Measurements from ENCODE around the gene PDZD4. TPM values are rescaled to one million over a fixed set of nuclear protein-coding genes. Genes with fewer than 3 reads are reported as not detected.

Gene PDZD4
- total and polyA plus RNA-seq, 3 experiments from 2014 or later: 1.3 to 2.3 (median 2.1) TPM

DNA sequence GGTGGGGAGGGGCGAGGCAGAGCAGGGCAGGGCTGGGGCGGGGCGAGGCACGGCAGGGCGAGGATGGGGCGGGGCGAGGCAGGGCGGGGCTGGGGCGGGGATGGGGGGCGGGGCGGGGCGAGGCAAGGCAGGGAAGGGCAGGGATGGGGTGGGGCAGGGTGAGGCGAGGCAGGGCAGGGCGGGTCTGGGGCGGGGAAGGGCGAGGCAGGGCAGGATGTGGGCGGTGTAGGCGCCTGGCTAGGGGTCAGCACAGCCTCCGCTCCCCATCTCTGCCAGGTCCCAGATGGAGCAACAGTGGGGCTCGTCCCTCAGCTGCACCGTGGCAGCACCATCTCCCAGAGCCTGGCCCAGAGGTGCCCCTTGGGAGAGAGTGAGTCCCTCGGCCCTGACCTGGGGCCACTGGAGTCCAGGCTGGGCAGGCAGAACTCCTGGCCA, 53.7 kb downstream of the PDZD4 start:
- H3K4me3 ChIP-seq (ENCODE audit: low read length): no peak overlapping the region
- no peak overlapping the region for H3K27ac ChIP-seq (ENCODE audit: low read depth, low read length)
- Mint-ChIP-seq H3K9me3 (no peaks in the 10 kb centered on the region), H3K27me3 (peaks cover 0 to 5% of the 10 kb centered on the region in 2 donors), H3K27ac (no peak overlapping the region), H3K4me1 (peaks cover 0 to 2% (median 0%) of the 10 kb centered on the region in 3 donors), H3K36me3 (no peaks in the 10 kb centered on the region), H3K4me3 (no peak overlapping the region)
- CTCF ChIA-PET: no interaction called here
- H3K4me1 ChIP-seq (ENCODE audit: insufficient read depth, low read length): no peaks in the 10 kb centered on the region
- H3K9me3 ChIP-seq (ENCODE audit: low read length): no peaks in the 10 kb centered on the region
- DNase-seq: no peak
- POLR2A ChIA-PET: no interaction called here
- H3K27me3 ChIP-seq (ENCODE audit: insufficient read depth, low read length, poor library complexity, severe bottlenecking): no peaks in the 10 kb centered on the region
- no peaks in the 10 kb centered on the region for H3K36me3 ChIP-seq (ENCODE audit: insufficient read depth, low read length)

DNA sequence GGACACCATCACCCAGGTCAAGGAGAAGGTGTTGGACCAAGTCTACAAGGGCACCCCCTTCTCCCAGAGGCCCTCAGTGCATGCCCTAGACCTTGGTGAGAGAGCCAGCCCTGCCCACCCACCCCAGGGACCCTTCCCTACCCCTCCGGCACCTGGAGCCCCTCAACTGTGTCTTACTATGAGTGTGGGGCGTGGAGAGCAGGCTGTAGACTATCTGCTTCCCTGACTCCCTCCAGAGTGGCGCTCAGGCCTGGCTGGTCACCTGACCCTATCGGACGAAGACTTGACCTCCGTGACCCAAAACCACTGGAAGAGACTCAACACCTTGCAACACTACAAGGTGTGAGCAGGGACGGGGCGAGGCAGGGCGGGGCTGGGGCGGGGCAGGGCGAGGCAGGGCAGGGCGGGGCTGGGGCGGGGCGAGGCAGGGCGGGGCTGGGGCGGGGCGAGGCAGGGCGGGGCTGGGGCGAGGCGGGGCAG, 54.2 kb downstream of the PDZD4 start:
- H3K9me3 ChIP-seq (ENCODE audit: low read length): no peaks in the 10 kb centered on the region
- DNase-seq: peak in 1 of 5 donors; percentile 27
- H3K27ac Mint-ChIP-seq: no peak overlapping the region
- no peak overlapping the region for H3K4me3 Mint-ChIP-seq
- H3K4me1 ChIP-seq (ENCODE audit: insufficient read depth, low read length): no peaks in the 10 kb centered on the region
- peaks cover 0 to 2% (median 0%) of the 10 kb centered on the region in 3 donors for H3K4me1 Mint-ChIP-seq
- H3K27me3 ChIP-seq (ENCODE audit: insufficient read depth, low read length, poor library complexity, severe bottlenecking): no peaks in the 10 kb centered on the region
- H3K4me3 ChIP-seq (ENCODE audit: low read length): no peak overlapping the region
- H3K36me3 ChIP-seq (ENCODE audit: insufficient read depth, low read length): no peaks in the 10 kb centered on the region
- ChIA-PET CTCF (no interaction called here), POLR2A (no interaction called here)
- no peak overlapping the region for H3K27ac ChIP-seq (ENCODE audit: low read depth, low read length)
- H3K27me3 Mint-ChIP-seq: peaks cover 0 to 5% of the 10 kb centered on the region in 2 donors
- no peaks in the 10 kb centered on the region for H3K9me3 Mint-ChIP-seq
- H3K36me3 Mint-ChIP-seq: no peaks in the 10 kb centered on the region

DNA sequence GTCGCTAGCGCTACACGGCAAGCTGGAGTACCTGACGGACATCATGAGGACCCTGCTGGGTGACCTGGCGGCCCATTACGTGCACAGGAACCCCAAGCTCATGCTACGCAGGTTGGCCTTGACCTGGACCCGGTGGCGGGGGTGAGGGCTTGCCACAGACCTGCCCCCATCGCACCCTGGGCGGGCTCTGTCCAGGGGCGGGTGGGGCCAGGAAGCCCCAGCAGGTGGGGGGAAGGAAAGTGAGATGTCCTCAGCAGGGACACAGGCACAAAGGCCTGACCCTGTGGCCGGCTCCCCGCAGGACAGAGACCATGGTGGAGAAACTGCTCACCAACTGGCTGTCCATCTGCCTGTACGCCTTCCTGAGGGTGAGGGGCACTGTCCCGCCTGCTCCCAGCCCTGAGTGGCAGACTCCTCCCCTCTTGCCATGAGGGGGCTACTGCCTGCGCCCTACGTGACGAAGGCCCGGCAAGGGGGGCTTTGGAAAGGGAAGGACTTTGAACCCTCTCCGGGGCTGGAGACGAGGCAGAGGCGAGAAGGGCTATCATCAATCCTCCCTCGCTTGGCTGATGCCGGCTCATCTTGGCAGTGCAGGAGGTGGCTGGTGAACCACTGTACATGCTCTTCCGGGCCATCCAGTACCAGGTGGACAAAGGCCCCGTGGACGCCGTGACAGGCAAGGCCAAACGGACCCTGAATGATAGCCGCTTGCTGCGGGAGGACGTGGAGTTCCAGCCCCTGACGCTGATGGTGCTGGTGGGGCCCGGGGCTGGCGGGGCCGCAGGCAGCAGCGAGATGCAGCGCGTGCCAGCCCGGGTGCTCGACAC, 54.8 kb downstream of the PDZD4 start:
- H3K27ac ChIP-seq (ENCODE audit: low read depth, low read length): no peak overlapping the region
- DNase-seq: peak in 1 of 5 donors; percentile 28
- Mint-ChIP-seq H3K27me3 (peaks cover 0 to 5% of the 10 kb centered on the region in 2 donors), H3K36me3 (no peaks in the 10 kb centered on the region), H3K9me3 (no peaks in the 10 kb centered on the region), H3K4me3 (no peak overlapping the region), H3K4me1 (peaks cover 0 to 2% (median 0%) of the 10 kb centered on the region in 3 donors), H3K27ac (no peak overlapping the region)
- no peak overlapping the region for H3K4me3 ChIP-seq (ENCODE audit: low read length)
- ChIA-PET CTCF (no interaction called here), POLR2A (no interaction called here)
- H3K27me3 ChIP-seq (ENCODE audit: insufficient read depth, low read length, poor library complexity, severe bottlenecking): no peaks in the 10 kb centered on the region
- H3K9me3 ChIP-seq (ENCODE audit: low read length): no peaks in the 10 kb centered on the region
- no peaks in the 10 kb centered on the region for H3K36me3 ChIP-seq (ENCODE audit: insufficient read depth, low read length)
- no peaks in the 10 kb centered on the region for H3K4me1 ChIP-seq (ENCODE audit: insufficient read depth, low read length)

DNA sequence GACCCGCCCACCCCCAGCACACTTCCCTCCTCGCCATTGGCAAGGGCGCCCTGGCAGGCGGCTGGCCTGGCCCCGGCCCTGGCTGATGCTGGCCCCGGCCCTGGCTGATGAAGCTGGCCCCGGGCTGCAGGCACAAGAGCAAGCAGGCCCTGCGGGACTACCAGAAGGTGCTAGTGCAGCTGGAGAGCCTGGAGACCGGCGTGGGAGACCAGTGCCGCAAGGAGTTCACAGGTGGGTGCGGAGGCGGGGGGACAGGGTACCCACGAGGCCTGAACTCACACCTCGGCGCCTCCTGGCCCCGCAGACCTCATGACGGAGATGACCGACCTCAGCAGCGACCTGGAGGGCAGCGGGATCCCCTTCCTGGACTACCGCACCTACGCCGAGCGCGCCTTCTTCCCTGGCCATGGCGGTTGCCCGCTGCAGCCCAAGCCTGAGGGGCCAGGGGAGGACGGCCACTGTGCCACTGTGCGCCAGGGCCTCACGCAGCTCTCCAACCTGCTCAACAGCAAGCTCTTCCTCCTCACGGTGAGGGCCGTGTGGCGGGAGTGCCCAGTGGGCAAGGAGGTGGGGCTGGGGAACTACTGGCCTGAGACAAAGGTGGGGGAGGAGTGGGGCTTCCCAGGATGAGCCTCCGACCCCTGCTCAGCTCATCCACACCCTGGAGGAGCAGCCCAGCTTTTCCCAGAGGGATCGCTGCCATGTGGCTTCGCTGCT, 55.6 kb downstream of the PDZD4 start:
- Histone ChIP-seq H3K27me3 (ENCODE audit: insufficient read depth, low read length, poor library complexity, severe bottlenecking) (no peaks in the 10 kb centered on the region), H3K9me3 (ENCODE audit: low read length) (no peaks in the 10 kb centered on the region), H3K4me3 (ENCODE audit: low read length) (no peak overlapping the region), H3K36me3 (ENCODE audit: insufficient read depth, low read length) (no peaks in the 10 kb centered on the region), H3K27ac (ENCODE audit: low read depth, low read length) (no peak overlapping the region), H3K4me1 (ENCODE audit: insufficient read depth, low read length) (no peaks in the 10 kb centered on the region)
- ChIA-PET POLR2A (no interaction called here), CTCF (no interaction called here)
- DNase-seq: peak in 1 of 5 donors; percentile 20
- H3K4me1 Mint-ChIP-seq: no peaks in the 10 kb centered on the region
- no peak overlapping the region for H3K4me3 Mint-ChIP-seq
- no peak overlapping the region for H3K27ac Mint-ChIP-seq
- no peaks in the 10 kb centered on the region for H3K36me3 Mint-ChIP-seq
- H3K9me3 Mint-ChIP-seq: no peaks in the 10 kb centered on the region
- H3K27me3 Mint-ChIP-seq: peaks cover 0 to 2% of the 10 kb centered on the region in 2 donors

DNA sequence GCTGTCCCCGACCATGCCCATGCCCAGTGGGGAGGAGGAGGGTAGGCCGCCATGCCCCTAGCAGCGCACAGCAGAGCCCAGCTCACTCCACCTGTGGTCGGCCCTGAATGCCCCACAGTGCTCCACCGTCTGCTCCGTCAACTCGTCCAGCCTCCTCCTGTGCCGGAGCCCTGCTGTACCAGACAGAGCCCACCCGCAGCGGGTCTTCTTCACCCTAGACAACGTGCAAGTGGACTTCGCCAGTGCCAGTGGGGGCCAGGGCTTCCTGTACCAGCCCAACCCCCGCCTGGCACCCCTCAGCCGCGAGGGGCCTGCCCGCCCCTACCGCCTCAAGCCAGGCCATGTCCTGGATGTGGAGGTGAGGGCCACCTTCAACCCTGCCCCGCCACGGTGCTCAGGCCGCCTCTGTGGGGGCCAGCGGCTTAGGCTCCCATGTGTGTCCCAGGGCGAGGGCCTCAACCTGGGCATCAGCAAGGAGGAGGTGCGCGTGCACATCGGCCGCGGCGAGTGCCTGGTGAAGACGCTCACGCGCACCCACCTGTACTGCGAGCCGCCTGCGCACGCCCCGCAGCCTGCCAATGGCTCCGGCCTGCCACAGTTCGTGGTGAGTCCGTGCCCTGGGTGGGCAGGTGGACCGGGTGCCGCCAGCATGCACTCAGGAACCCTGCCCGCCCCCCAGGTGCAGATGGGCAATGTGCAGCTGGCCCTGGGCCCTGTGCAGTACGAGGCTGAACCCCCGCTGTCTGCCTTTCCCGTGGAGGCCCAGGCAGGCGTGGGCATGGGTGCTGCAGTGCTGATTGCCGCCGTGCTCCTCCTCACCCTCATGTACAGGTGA, 56.4 kb downstream of the PDZD4 start:
- no peaks in the 10 kb centered on the region for H3K4me1 ChIP-seq (ENCODE audit: insufficient read depth, low read length)
- no peaks in the 10 kb centered on the region for H3K36me3 ChIP-seq (ENCODE audit: insufficient read depth, low read length)
- POLR2A ChIA-PET: no interaction called here
- Mint-ChIP-seq H3K4me3 (no peak overlapping the region), H3K36me3 (no peaks in the 10 kb centered on the region), H3K9me3 (no peaks in the 10 kb centered on the region), H3K4me1 (no peaks in the 10 kb centered on the region), H3K27ac (no peak overlapping the region), H3K27me3 (no peaks in the 10 kb centered on the region)
- H3K4me3 ChIP-seq (ENCODE audit: low read length): no peak overlapping the region
- no peaks in the 10 kb centered on the region for H3K9me3 ChIP-seq (ENCODE audit: low read length)
- H3K27ac ChIP-seq (ENCODE audit: low read depth, low read length): no peak overlapping the region
- CTCF ChIA-PET: no interaction called here
- peak in 1 of 5 donors; percentile 29 for DNase-seq
- no peaks in the 10 kb centered on the region for H3K27me3 ChIP-seq (ENCODE audit: insufficient read depth, low read length, poor library complexity, severe bottlenecking)

DNA sequence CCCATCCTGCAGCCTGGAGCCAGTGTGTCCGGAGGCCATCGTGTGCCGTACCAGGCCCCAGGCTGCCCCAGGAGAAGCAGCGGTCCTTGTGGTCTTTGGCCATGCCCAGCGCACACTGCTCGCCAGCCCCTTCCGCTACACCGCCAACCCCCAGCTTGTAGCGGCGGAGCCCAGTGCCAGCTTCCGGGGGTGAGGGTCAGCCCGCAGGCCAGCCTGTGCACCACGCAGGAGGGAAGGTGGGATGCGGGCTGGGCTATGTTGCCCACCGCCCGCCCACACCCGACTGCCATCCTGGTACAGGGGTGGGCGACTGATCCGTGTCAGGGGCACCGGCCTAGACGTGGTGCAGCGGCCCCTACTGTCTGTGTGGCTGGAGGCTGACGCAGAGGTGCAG, 57.1 kb downstream of the PDZD4 start:
- no peaks in the 10 kb centered on the region for H3K9me3 ChIP-seq (ENCODE audit: low read length)
- H3K27ac ChIP-seq (ENCODE audit: low read depth, low read length): no peak overlapping the region
- ChIA-PET POLR2A (no interaction called here), CTCF (no interaction called here)
- Mint-ChIP-seq H3K27ac (no peak overlapping the region), H3K9me3 (no peaks in the 10 kb centered on the region), H3K36me3 (no peaks in the 10 kb centered on the region), H3K27me3 (no peaks in the 10 kb centered on the region), H3K4me1 (peaks cover 0 to under 1% (median 0%) of the 10 kb centered on the region in 3 donors), H3K4me3 (no peak overlapping the region)
- no peak overlapping the region for H3K4me3 ChIP-seq (ENCODE audit: low read length)
- H3K4me1 ChIP-seq (ENCODE audit: insufficient read depth, low read length): no peaks in the 10 kb centered on the region
- H3K36me3 ChIP-seq (ENCODE audit: insufficient read depth, low read length): no peaks in the 10 kb centered on the region
- peak in 1 of 5 donors; percentile 39 for DNase-seq
- no peaks in the 10 kb centered on the region for H3K27me3 ChIP-seq (ENCODE audit: insufficient read depth, low read length, poor library complexity, severe bottlenecking)

DNA sequence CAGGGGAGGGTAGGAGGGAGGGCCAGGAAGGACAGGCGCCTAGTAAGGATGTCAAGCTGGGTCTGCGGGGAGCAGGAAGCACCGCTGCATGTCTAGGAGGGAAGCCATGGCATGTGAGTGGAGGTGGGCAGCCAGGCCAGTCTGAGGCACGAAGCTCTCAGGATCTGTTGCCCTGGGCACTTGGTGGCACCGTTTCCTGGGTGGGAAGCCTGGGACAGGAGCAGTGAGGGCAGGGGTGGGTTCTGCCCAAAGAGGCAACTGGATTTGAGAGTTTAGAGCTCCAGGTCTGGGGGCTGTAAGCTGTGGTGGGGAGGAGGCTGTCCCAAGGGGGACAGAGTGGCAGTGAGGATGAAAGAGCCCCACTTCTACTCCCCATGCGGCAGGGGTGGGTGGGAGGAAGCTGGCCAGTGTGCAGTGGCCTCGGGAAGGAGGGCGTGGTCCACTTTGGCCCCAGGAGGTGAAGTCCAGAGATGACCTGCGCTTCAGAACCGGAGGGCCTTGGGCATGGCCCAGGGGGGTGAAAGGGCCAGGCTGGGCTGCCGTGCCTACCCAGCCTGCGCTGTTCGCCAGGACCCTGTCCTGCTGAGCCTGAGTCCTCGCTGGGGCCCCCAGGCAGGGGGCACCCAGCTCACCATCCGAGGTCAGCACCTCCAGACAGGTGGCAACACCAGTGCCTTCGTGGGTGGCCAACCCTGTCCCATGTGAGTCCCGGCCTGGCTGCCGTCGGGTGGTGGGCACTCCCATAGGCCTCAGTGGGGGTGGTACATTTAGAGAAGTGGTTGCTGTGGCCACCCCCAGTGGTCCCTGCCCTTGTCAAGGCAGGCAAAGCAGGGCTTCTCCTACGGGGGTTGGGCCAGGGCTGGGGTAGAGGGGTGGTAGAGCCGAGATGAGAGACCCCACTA, 57.8 kb downstream of the PDZD4 start:
- H3K27ac ChIP-seq (ENCODE audit: low read depth, low read length): no peak overlapping the region
- ChIA-PET CTCF (no interaction called here), POLR2A (no interaction called here)
- Mint-ChIP-seq H3K4me3 (no peak overlapping the region), H3K36me3 (no peaks in the 10 kb centered on the region), H3K27ac (no peak overlapping the region), H3K27me3 (no peaks in the 10 kb centered on the region), H3K4me1 (peaks cover 0 to 5% (median 0%) of the 10 kb centered on the region in 3 donors), H3K9me3 (no peaks in the 10 kb centered on the region)
- H3K4me3 ChIP-seq (ENCODE audit: low read length): no peak overlapping the region
- no peaks in the 10 kb centered on the region for H3K4me1 ChIP-seq (ENCODE audit: insufficient read depth, low read length)
- peak in 1 of 5 donors; percentile 30 for DNase-seq
- H3K27me3 ChIP-seq (ENCODE audit: insufficient read depth, low read length, poor library complexity, severe bottlenecking): no peaks in the 10 kb centered on the region
- no peaks in the 10 kb centered on the region for H3K9me3 ChIP-seq (ENCODE audit: low read length)
- H3K36me3 ChIP-seq (ENCODE audit: insufficient read depth, low read length): no peaks in the 10 kb centered on the region

Data from CD8-positive, alpha-beta memory T cell (primary cell).